Spleen (tissue), 11 donors: ENCODE data around the gene ERO1B. TPM values are rescaled to one million over a fixed set of nuclear protein-coding genes. Genes with fewer than 3 reads are reported as not detected.

Experiments used
- DNase-seq: peaks from one replicate; pipeline ENCODE4 v3.0.0-alpha.2; 2020
- H3K27ac ChIP-seq, 8 donors: fragments of 200-600 bp; sonication (generic) in 7 of 8; 1 replicate in 4 of 8; 2 replicates in 4 of 8; pipeline versions ENCODE4 v1.5.0 to v1.8.0; 2016 to 2021; ENCODE audit warnings: inconsistent platforms in 4 of 8, mild to moderate bottlenecking in 4 of 8, moderate library complexity in 1 of 8
- H3K27me3 ChIP-seq, 7 donors: fragments of 200-600 bp; sonication (generic) in 6 of 7; replicated peaks in 1 of 7; 1 replicate in 4 of 7; 2 replicates in 3 of 7; pipeline versions ENCODE4 v1.5.0 to v1.8.0; 2016 to 2021; ENCODE audit warnings: inconsistent platforms in 3 of 7, mild to moderate bottlenecking in 1 of 7
- H3K36me3 ChIP-seq, 6 donors: fragments of 200-600 bp; sonication (generic) in 5 of 6; 1 replicate in 4 of 6; 2 replicates in 2 of 6; pipeline versions ENCODE4 v1.5.0 to v1.8.0; 2016 to 2021; ENCODE audit warnings: inconsistent platforms in 2 of 6
- H3K4me1 ChIP-seq, 6 donors: fragments of 200-600 bp; sonication (generic) in 5 of 6; 1 replicate in 3 of 6; 2 replicates in 3 of 6; pipeline versions ENCODE4 v1.5.0 to v1.8.0; 2016 to 2021; ENCODE audit warnings: inconsistent platforms in 3 of 6
- H3K4me3 ChIP-seq, 8 donors: fragments of 200-600 bp; sonication (generic) in 7 of 8; 1 replicate in 4 of 8; 2 replicates in 4 of 8; pipeline versions ENCODE4 v1.5.0 to v1.8.0; 2016 to 2021; ENCODE audit warnings: inconsistent platforms in 4 of 8, mild to moderate bottlenecking in 4 of 8, moderate library complexity in 2 of 8
- H3K9me3 ChIP-seq, 8 donors: fragments of 200-600 bp; sonication (generic) in 7 of 8; 1 replicate in 4 of 8; 2 replicates in 4 of 8; pipeline versions ENCODE4 v1.5.0 to v1.8.0; 2016 to 2021; ENCODE audit warnings: inconsistent platforms in 4 of 8
- CTCF ChIP-seq, 11 experiments: fragments of 200-600 bp in 7 of 11; fragments of 450-650 bp in 4 of 11; sonication (generic) in 4 of 11; IDR thresholded peaks in 8 of 11; conservative IDR thresholded peaks in 3 of 11; 1 replicate in 7 of 11; 2 replicates in 4 of 11; pipeline versions ENCODE4 v1.4.0 to v1.8.0; 2016 to 2021; ENCODE audit warnings: antibody characterized with exemption in 11 of 11, inconsistent platforms in 4 of 11, mild to moderate bottlenecking in 1 of 11
- POLR2A ChIP-seq, 3 donors: fragments of 450-650 bp; IDR thresholded peaks; one replicate each; pipeline ENCODE4 v1.5.1; 2017; ENCODE audit warnings: antibody characterized with exemption in 3 of 3, mild to moderate bottlenecking in 1 of 3
- POLR2AphosphoS5 ChIP-seq, 3 donors: sonication (generic); formaldehyde crosslinking; IDR thresholded peaks; one replicate each; pipeline ENCODE4 v1.5.1; 2017; ENCODE audit warnings: antibody characterized with exemption in 3 of 3
- WGBS, 5 donors: extraction: QIAGEN DNeasy Blood & Tissue Kit in 3 of 5; methylation state at CpG; one replicate each; pipeline versions ENCODE4 v1.1.5 to v1.1.7; 2013 to 2018; 5-methylcytosine and 5-hydroxymethylcytosine counted together
- intact Hi-C: fragments of 100-400 bp; cut with DNase I; formaldehyde crosslinking; loops from one replicate; pipeline ENCODE4 v1.15.0; 2023; ENCODE audit warnings: low total_unique reads
- polyA plus RNA-seq, 3 donors: library from polyadenylated mRNA; stranded (reverse); fragments of 200-250 nt; gene quantifications; one replicate each; pipeline ENCODE4 v1.2.1, GENCODE V29; 2013
- total RNA-seq, 7 donors: library from RNA; depleted of rRNA in 3 of 7; stranded (reverse); fragments of >200 nt in 3 of 7; fragmentation: NEBNext Ultra II Directional in 4 of 7; extraction: Animal tissue kit (Norgen Biotek cat#: 25700) in 4 of 7; gene quantifications; one replicate each; pipeline versions ENCODE4 v1.1.0 to v1.2.1, GENCODE V29; 2016 to 2021
- donor health status: healthy with polysubstance abuse.
- donor health status: DM: no; HTN: no; CAD: no; lungs with moderate emphysema.
- donor health status: DM: no; HTN: no; CAD: no.
- donor health status: Bipolar disorder and iron deficiency.
- donor health status: healthy.
- donor health status: DM: no; HTN: no; CAD: no.
- donor health status: DM: yes; HTN: yes; CAD: no.

The ERO1B gene
- total and polyA plus RNA-seq, 10 donors, result 3.9 to 29.4 (median 16.4) TPM

- intact Hi-C loops, result no loop called here
- 78 to 84% (median 81%) methylated on average over 6 of the region's 6 CpGs for WGBS, 5 donors
- no peaks in the 10 kb centered on the region for H3K36me3 ChIP-seq
- no peaks in the 10 kb centered on the region for H3K4me1 ChIP-seq
- no peak for DNase-seq
- H3K27ac ChIP-seq, result no peak overlapping the region
- H3K27me3 ChIP-seq, result no peaks in the 10 kb centered on the region
- no peak for TF ChIP-seq CTCF (IDR thresholded peaks at IDR 0.05 in 8 of 11, conservative IDR thresholded peaks at IDR 0.05 in 3 of 11)
- TF ChIP-seq POLR2A (IDR thresholded peaks at IDR 0.05), result no peak
- TF ChIP-seq POLR2AphosphoS5 (IDR thresholded peaks at IDR 0.05), result no peak
- H3K4me3 ChIP-seq, result no peak overlapping the region
- no peaks in the 10 kb centered on the region for H3K9me3 ChIP-seq
Measured at GRCh38 chr1:236307435-236307834, 25.7 kb upstream of the ERO1B start.

- Histone ChIP-seq H3K36me3 (no peaks in the 10 kb centered on the region), H3K9me3 (peaks cover 0 to 2% (median 0%) of the 10 kb centered on the region in 8 donors), H3K4me3 (no peak overlapping the region), H3K4me1 (no peaks in the 10 kb centered on the region), H3K27me3 (no peaks in the 10 kb centered on the region), H3K27ac (no peak overlapping the region)
- 72 to 84% (median 82%) methylated on average over 4 of the region's 4 CpGs for WGBS, 5 donors
- TF ChIP-seq POLR2A (IDR thresholded peaks at IDR 0.05), result no peak
- DNase-seq, result no peak
- intact Hi-C loops, result no loop called here
Measured at GRCh38 chr1:236304682-236305081, 22.9 kb upstream of the ERO1B start.

GRCh38 chr1:236303675-236304074, 21.9 kb upstream of the ERO1B start:
- no peak for TF ChIP-seq CTCF (IDR thresholded peaks at IDR 0.05 in 8 of 11, conservative IDR thresholded peaks at IDR 0.05 in 3 of 11)
- no peak for TF ChIP-seq POLR2AphosphoS5 (IDR thresholded peaks at IDR 0.05)
- no peak for TF ChIP-seq POLR2A (IDR thresholded peaks at IDR 0.05)
- Histone ChIP-seq H3K4me3 (no peak overlapping the region), H3K36me3 (no peaks in the 10 kb centered on the region), H3K27ac (no peak overlapping the region), H3K4me1 (no peaks in the 10 kb centered on the region), H3K9me3 (peaks cover 0 to 2% (median 0%) of the 10 kb centered on the region in 8 donors), H3K27me3 (no peaks in the 10 kb centered on the region)
- 72 to 83% (median 79%) methylated on average over 4 of the region's 4 CpGs for WGBS, 5 donors
- no peak for DNase-seq
- intact Hi-C loops, result no loop called here

- H3K4me3 ChIP-seq, result no peak overlapping the region
- no peak overlapping the region for H3K27ac ChIP-seq
- H3K27me3 ChIP-seq, result no peaks in the 10 kb centered on the region
- no peak for DNase-seq
- no peaks in the 10 kb centered on the region for H3K4me1 ChIP-seq
- H3K9me3 ChIP-seq, result peaks cover 0 to 2% (median 0%) of the 10 kb centered on the region in 8 donors
- intact Hi-C loops, result no loop called here
- no peak for TF ChIP-seq POLR2A (IDR thresholded peaks at IDR 0.05)
- TF ChIP-seq POLR2AphosphoS5 (IDR thresholded peaks at IDR 0.05), result no peak
- no peak for TF ChIP-seq CTCF (IDR thresholded peaks at IDR 0.05 in 8 of 11, conservative IDR thresholded peaks at IDR 0.05 in 3 of 11)
- H3K36me3 ChIP-seq, result no peaks in the 10 kb centered on the region
- WGBS, 5 donors, result 76 to 96% (median 91%) methylated on average over 2 of the region's 2 CpGs
Measured at GRCh38 chr1:236302941-236303340, 21.2 kb upstream of the ERO1B start.

GRCh38 chr1:236301958-236302335, 20.2 kb upstream of the ERO1B start:
- no peak overlapping the region for H3K27ac ChIP-seq
- TF ChIP-seq CTCF (IDR thresholded peaks at IDR 0.05 in 8 of 11, conservative IDR thresholded peaks at IDR 0.05 in 3 of 11) (no peak), POLR2A (IDR thresholded peaks at IDR 0.05) (no peak), POLR2AphosphoS5 (IDR thresholded peaks at IDR 0.05) (no peak)
- H3K4me1 ChIP-seq, result no peaks in the 10 kb centered on the region
- intact Hi-C loops, result no loop called here
- peaks cover 0 to 2% (median 0%) of the 10 kb centered on the region in 8 donors for H3K9me3 ChIP-seq
- no peak for DNase-seq
- no peak overlapping the region for H3K4me3 ChIP-seq
- no peaks in the 10 kb centered on the region for H3K36me3 ChIP-seq
- WGBS, 5 donors, result 63 to 90% (median 66%) methylated on average over 2 of the region's 2 CpGs
- no peaks in the 10 kb centered on the region for H3K27me3 ChIP-seq
